Activated T-cell treated with anti-CD3 and anti-CD28 coated beads, Interleukin-2, amount 50 U/mL, for 48 hours (primary cell): ENCODE data around the gene HSFY1.
"Not testable (repeated sequence)": the region's sequence is repeated elsewhere in the genome, so short reads cannot be mapped to it uniquely, and the experiment has no call there.

Experiments used
- DNase-seq, 2 experiments: peaks; one replicate each; pipeline ENCODE4 v3.0.0-alpha.2; 2020

Gene HSFY1, protein sequence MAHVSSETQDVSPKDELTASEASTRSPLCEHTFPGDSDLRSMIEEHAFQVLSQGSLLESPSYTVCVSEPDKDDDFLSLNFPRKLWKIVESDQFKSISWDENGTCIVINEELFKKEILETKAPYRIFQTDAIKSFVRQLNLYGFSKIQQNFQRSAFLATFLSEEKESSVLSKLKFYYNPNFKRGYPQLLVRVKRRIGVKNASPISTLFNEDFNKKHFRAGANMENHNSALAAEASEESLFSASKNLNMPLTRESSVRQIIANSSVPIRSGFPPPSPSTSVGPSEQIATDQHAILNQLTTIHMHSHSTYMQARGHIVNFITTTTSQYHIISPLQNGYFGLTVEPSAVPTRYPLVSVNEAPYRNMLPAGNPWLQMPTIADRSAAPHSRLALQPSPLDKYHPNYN

DNA sequence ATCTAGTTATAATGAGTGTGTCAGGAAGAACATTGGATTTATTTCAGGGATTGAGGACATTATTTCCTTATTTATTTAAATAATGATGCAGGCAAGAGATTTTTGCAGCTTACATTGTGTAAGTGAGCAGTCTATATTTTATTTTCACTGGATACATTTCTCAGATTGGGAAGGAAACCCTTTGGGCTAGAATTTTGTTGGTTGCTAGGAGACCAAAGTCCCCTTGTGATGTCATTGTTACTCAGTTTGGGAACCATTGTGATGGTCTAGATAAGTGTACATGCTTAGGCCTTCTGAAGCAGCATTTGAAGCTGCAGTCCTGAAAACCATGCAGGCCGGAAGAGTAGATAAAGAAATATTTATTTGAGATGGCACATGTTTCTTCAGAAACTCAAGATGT, at the start of gene HSFY1:
Gene HSFY1 (plus strand): TSS at position 301 of the 400 bp plus-strand sequence. CDS start 68 bp downstream, at position 369.
- not testable (repeated sequence) for DNase-seq

DNA sequence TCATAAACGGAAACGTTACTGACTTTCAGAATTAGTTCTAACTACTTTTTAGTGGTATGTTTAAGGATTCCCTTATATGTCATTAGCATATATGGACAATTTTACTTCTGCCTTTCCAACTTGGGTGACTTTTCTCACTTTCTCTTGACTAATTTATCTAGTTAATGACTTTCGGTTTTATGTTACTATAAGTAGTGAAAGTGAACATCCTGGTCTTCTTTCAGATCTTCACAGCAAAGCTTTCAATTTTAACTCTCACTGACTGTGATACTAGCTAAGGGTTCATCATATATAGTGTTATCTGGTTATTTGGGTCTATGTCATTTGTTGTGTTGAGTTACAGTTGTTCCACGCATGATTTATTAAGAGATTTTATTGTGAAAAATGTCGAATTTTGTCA, 42.3 kb upstream of the HSFY1 start:
- DNase-seq = not testable (repeated sequence)

DNA sequence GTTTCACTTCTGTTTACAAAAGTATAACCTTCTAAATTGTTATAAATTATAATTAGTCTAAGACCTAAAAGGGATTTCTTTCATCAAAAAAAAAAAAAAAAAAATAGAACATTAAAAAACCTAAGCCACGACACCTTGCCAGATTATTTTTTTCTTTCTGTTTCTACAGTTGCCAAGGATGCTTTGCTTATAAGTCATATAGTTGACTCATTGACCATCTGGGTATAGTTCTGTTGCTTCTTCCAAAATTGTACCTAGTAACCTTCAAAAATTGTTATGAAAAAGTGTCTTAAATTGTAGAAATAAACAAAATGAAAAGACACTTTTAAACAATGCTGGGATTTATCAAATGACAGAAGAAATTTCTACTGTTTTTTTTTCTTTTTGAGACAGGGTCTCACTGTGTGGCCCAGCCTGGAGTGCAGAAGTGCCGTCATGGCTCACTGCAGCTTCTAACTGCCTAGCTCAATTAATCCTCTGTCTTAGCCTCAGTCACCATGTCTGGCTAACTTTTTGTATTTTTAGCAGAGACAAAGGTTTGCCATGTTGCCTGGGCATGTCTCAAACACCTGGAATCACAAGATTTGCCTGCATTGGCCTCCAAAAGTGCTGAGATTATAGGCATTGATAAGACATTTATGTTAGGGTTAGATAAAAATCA, 15.4 kb upstream of the HSFY1 start:
- not testable (repeated sequence) for DNase-seq

DNA sequence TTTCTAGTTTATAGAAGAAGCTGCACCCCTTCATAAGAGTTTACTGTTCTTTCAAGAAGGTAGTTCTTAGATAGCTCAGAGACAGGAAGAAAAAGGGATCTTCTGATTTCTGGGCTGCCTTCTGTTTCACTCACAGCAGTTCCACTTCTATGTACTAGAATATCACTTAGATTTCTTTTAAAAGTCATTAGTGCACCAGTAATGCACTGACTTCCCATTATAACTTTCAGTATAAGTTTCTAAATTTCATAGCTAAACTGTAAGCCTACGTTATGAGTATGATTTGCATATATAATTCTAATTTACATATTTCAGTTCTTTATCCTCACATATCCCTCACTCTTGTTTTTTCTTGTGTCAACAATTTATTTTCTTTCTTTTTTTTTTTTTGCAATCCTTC, 7.6 kb upstream of the HSFY1 start:
- not testable (repeated sequence) for DNase-seq

DNA sequence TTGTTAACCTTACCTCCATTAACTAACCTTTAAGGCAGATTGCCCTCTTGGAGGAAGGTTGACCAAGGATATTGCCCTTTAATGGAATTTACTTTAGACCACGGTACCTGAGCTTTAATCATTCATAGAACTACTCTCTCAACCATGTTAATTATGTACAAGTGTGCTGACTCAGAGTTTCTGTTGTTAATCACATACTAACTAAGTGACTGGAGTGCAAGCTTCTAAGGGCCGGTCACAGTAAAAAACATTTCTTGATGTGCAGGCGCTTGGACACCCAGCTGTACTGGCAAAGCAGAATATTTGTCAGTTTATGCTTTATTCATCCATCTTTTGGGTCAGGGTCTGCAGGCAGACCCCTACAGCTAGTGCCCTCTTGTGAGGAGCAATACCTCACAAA, 6.6 kb downstream of the HSFY1 start:
- not testable (repeated sequence) for DNase-seq

DNA sequence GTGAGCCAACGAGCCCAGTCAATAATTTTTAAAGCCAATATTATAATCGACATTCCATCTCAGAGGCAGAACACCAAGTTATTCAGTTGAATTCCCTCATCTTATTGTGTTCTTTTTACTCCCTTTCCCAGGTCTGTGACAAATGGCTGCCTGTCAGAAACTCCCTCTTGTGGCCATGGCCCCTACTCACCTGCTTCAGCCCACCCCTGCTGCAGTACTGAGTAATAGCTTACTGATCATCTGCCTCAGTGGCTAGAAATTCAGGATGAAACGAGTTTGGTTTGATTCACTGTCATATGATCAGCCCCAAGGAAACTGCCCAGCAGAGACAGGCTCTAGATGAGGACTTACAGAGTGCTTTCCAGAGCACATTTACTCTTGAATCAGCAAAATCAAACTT, 19.4 kb downstream of the HSFY1 start:
- not testable (repeated sequence) for DNase-seq
